ENCODE results near the gene FBXW7.

FBXW7 gene

GRCh38 chr4:152385551-152385950, 150.3 kb downstream of the FBXW7 start:
- in situ Hi-C loops (cut with MboI; ENCODE audit: low sequenced_read_pairs), result no loop called here

GRCh38 chr4:152382057-152382785, 153.7 kb downstream of the FBXW7 start:
- in situ Hi-C loops (cut with MboI; ENCODE audit: low sequenced_read_pairs), result no loop called here

GRCh38 chr4:152380919-152381318, 155.0 kb downstream of the FBXW7 start:
- in situ Hi-C loops (cut with MboI; ENCODE audit: low sequenced_read_pairs), result no loop called here

- in situ Hi-C loops (cut with MboI; ENCODE audit: low sequenced_read_pairs), result no loop called here
These were observed 155.7 kb downstream of the FBXW7 start for GRCh38 chr4:152380185-152380584.

- in situ Hi-C loops (cut with MboI; ENCODE audit: low sequenced_read_pairs), result no loop called here
These were observed 161.1 kb downstream of the FBXW7 start for GRCh38 chr4:152374606-152375285.

GRCh38 chr4:152374153-152374552, 161.7 kb downstream of the FBXW7 start:
- in situ Hi-C loops (cut with MboI; ENCODE audit: low sequenced_read_pairs), result no loop called here

- in situ Hi-C loops (cut with MboI; ENCODE audit: low sequenced_read_pairs), result no loop called here
These were observed 163.4 kb downstream of the FBXW7 start for GRCh38 chr4:152372444-152372843.

- in situ Hi-C loops (cut with MboI; ENCODE audit: low sequenced_read_pairs), result no loop called here
These were observed 166.0 kb downstream of the FBXW7 start for GRCh38 chr4:152369902-152370295.

- in situ Hi-C loops (cut with MboI; ENCODE audit: low sequenced_read_pairs), result no loop called here
These were observed 166.5 kb downstream of the FBXW7 start for GRCh38 chr4:152369203-152369901.

- in situ Hi-C loops (cut with MboI; ENCODE audit: low sequenced_read_pairs), result no loop called here
These were observed 167.9 kb downstream of the FBXW7 start for GRCh38 chr4:152368001-152368400.

- in situ Hi-C loops (cut with MboI; ENCODE audit: low sequenced_read_pairs), result no loop called here
These were observed 171.0 kb downstream of the FBXW7 start for GRCh38 chr4:152364883-152365282.

GRCh38 chr4:152364383-152364782, 171.5 kb downstream of the FBXW7 start:
- in situ Hi-C loops (cut with MboI; ENCODE audit: low sequenced_read_pairs), result no loop called here

- in situ Hi-C loops (cut with MboI; ENCODE audit: low sequenced_read_pairs), result no loop called here
These were observed 172.0 kb downstream of the FBXW7 start for GRCh38 chr4:152363904-152364303.

- in situ Hi-C loops (cut with MboI; ENCODE audit: low sequenced_read_pairs), result no loop called here
These were observed 172.8 kb downstream of the FBXW7 start for GRCh38 chr4:152363086-152363485.

GRCh38 chr4:152360045-152360410, 175.9 kb downstream of the FBXW7 start:
- in situ Hi-C loops (cut with MboI; ENCODE audit: low sequenced_read_pairs), result no loop called here

- in situ Hi-C loops (cut with MboI; ENCODE audit: low sequenced_read_pairs), result no loop called here
These were observed 176.5 kb downstream of the FBXW7 start for GRCh38 chr4:152359208-152360044.

- in situ Hi-C loops (cut with MboI; ENCODE audit: low sequenced_read_pairs), result no loop called here
These were observed 178.7 kb downstream of the FBXW7 start for GRCh38 chr4:152357206-152357605.

- in situ Hi-C loops (cut with MboI; ENCODE audit: low sequenced_read_pairs), result no loop called here
These were observed 179.4 kb downstream of the FBXW7 start for GRCh38 chr4:152356428-152357034.

GRCh38 chr4:152352622-152353116, 183.2 kb downstream of the FBXW7 start:
- in situ Hi-C loops (cut with MboI; ENCODE audit: low sequenced_read_pairs), result no loop called here

- in situ Hi-C loops (cut with MboI; ENCODE audit: low sequenced_read_pairs), result no loop called here
These were observed 183.7 kb downstream of the FBXW7 start for GRCh38 chr4:152352215-152352614.
